DOHH2 (cell line): ENCODE results near the gene SLC2A9.

Experiments
- H3F3A ChIP-seq: fragments of 200-600 bp; sonication (generic), shearing (Covaris generic); 2 replicates; pipeline ENCODE4 v1.6.0; 2016; ENCODE audit warnings: antibody characterized with exemption, mild to moderate bottlenecking; ENCODE audit not compliant: control insufficient read depth, insufficient read depth
- H3K27ac ChIP-seq: fragments of 200-600 bp; sonication (generic); 2 replicates; pipeline ENCODE4 v1.5.1; 2014; ENCODE audit warnings: low read depth, mild to moderate bottlenecking, low read length, moderate library complexity
- H3K27me3 ChIP-seq: fragments of 200-600 bp; sonication (generic); 2 replicates; pipeline ENCODE4 v1.6.1; 2014; ENCODE audit warnings: mild to moderate bottlenecking, low read length, mixed read lengths; ENCODE audit not compliant: control insufficient read depth
- H3K36me3 ChIP-seq: fragments of 200-600 bp; sonication (generic); 2 replicates; pipeline ENCODE4 v1.6.1; 2014; ENCODE audit warnings: mild to moderate bottlenecking, low read length, moderate library complexity, mixed read lengths; ENCODE audit not compliant: control insufficient read depth
- H3K4me1 ChIP-seq: fragments of 200-600 bp; sonication (generic); 2 replicates; pipeline ENCODE4 v1.6.1; 2014; ENCODE audit warnings: mild to moderate bottlenecking, low read length, mixed read lengths; ENCODE audit not compliant: control insufficient read depth
- H3K4me2 ChIP-seq: fragments of 200-600 bp; sonication (generic); 2 replicates; pipeline ENCODE4 v1.6.0; 2014; ENCODE audit warnings: mild to moderate bottlenecking, low read length, moderate library complexity
- H3K4me3 ChIP-seq: fragments of 200-600 bp; sonication (generic); 2 replicates; pipeline ENCODE4 v1.5.1; 2014; ENCODE audit warnings: mild to moderate bottlenecking, low read length, mixed read lengths
- H3K79me2 ChIP-seq: fragments of 200-600 bp; sonication (generic); 2 replicates; pipeline ENCODE4 v1.6.1; 2014; ENCODE audit warnings: mild to moderate bottlenecking, low read length, mixed read lengths; ENCODE audit not compliant: control insufficient read depth
- H3K9me2 ChIP-seq: fragments of 200-600 bp; sonication (generic); replicated peaks from 2 replicates; pipeline ENCODE4 v1.6.1; 2014; ENCODE audit warnings: mild to moderate bottlenecking, low read length, mixed read lengths; ENCODE audit not compliant: control insufficient read depth
- H3K9me3 ChIP-seq: fragments of 200-600 bp; sonication (generic); 2 replicates; pipeline ENCODE4 v1.6.1; 2014; ENCODE audit warnings: antibody characterized with exemption, low read length, mixed read lengths; ENCODE audit not compliant: control insufficient read depth, insufficient read depth
- H4K20me1 ChIP-seq: fragments of 200-600 bp; sonication (generic); 2 replicates; pipeline ENCODE4 v1.6.0; 2014; ENCODE audit warnings: low read depth, mild to moderate bottlenecking, antibody characterized with exemption, low read length, moderate library complexity; ENCODE audit not compliant: control insufficient read depth, insufficient read depth
- EZH2phosphoT487 ChIP-seq: fragments of 200-600 bp; sonication (generic); IDR thresholded peaks from 2 replicates; pipeline ENCODE4 v1.6.1; 2017; ENCODE audit warnings: borderline replicate concordance, mild to moderate bottlenecking, antibody characterized with exemption, low read length, moderate library complexity, mixed read lengths
- TF ChIP-seq, protein P1 (sequence below): fragments of 200-600 bp; sonication (generic); IDR thresholded peaks from one replicate; pipeline ENCODE4 v1.5.1; 2014; ENCODE audit warnings: antibody characterized with exemption, mild to moderate bottlenecking, low read depth, low read length; ENCODE audit not compliant: poor library complexity, severe bottlenecking

SLC2A9 gene

DNA sequence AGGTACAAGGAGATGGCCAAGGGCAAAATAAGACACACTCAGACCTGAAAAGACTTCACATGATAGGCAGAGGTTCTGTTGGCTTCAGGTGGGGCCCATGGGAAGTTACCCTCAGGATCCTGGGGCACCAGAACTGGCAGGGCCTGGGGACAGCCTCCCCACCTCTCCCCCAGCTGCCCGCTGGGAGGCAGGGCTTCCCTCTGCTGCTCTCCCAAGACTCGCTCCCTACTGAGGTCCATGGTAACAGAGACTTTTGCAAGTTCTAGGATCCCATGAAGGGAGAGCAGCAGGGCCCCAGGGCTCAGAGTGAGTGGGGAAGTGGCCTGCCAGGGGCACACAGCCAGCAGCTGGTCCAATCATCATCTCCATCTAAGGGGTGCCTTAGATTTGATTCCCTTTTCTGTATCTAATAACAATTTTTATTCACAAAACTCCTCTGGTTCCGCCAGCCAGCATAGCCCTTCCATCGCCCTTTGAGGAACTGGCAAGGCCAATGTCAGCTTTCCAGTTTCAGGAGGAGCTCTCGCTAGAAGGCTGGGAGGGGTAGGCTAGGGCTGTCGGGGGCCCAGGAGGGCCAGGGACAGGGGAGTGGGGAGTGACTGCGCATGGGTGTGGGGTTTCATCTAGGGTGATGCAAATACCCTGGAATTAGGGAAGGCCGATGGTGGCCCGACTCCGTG lies 78.2 kb downstream of the SLC2A9 start:
- no peaks in the 10 kb centered on the region for H3K4me1 ChIP-seq
- no peak overlapping the region for H3K4me2 ChIP-seq
- H3K27me3 ChIP-seq: no peaks in the 10 kb centered on the region
- TF ChIP-seq, protein P1, sequence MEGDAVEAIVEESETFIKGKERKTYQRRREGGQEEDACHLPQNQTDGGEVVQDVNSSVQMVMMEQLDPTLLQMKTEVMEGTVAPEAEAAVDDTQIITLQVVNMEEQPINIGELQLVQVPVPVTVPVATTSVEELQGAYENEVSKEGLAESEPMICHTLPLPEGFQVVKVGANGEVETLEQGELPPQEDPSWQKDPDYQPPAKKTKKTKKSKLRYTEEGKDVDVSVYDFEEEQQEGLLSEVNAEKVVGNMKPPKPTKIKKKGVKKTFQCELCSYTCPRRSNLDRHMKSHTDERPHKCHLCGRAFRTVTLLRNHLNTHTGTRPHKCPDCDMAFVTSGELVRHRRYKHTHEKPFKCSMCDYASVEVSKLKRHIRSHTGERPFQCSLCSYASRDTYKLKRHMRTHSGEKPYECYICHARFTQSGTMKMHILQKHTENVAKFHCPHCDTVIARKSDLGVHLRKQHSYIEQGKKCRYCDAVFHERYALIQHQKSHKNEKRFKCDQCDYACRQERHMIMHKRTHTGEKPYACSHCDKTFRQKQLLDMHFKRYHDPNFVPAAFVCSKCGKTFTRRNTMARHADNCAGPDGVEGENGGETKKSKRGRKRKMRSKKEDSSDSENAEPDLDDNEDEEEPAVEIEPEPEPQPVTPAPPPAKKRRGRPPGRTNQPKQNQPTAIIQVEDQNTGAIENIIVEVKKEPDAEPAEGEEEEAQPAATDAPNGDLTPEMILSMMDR: no peak
- TF ChIP-seq EZH2phosphoT487: no peak
- no peaks in the 10 kb centered on the region for H3F3A ChIP-seq
- H3K27ac ChIP-seq: no peak overlapping the region
- no peaks in the 10 kb centered on the region for H4K20me1 ChIP-seq
- no peaks in the 10 kb centered on the region for H3K79me2 ChIP-seq
- no peak overlapping the region for H3K4me3 ChIP-seq
- H3K9me3 ChIP-seq: no peaks in the 10 kb centered on the region
- no peaks in the 10 kb centered on the region for H3K36me3 ChIP-seq
- H3K9me2 ChIP-seq: no peaks in the 10 kb centered on the region

DNA sequence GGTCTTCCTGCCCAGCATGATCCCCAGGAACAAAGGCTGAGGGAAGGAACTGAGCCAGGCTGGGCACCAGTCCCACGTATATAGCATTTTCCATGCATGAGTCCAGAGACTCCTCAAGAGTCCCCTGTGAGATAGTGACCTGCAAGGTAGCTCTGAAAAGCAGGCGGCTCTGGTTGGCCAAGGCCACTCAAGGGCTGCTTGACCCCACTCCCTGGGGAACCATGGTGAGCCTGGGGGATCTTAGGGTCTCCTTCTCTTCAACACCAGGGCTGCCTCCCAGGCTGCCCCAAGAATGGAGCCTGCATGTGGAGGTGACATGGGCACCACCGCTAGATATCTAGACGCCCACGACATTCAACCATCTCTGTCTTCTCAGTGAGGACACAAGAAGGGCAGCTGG lies 79.2 kb downstream of the SLC2A9 start:
- Histone ChIP-seq H4K20me1 (no peaks in the 10 kb centered on the region), H3K4me3 (no peak overlapping the region), H3K27me3 (no peaks in the 10 kb centered on the region), H3K4me1 (no peaks in the 10 kb centered on the region), H3K9me3 (no peaks in the 10 kb centered on the region), H3F3A (no peaks in the 10 kb centered on the region), H3K36me3 (no peaks in the 10 kb centered on the region), H3K79me2 (no peaks in the 10 kb centered on the region), H3K27ac (no peak overlapping the region), H3K4me2 (no peak overlapping the region), H3K9me2 (no peaks in the 10 kb centered on the region)
- TF ChIP-seq EZH2phosphoT487: no peak
- TF ChIP-seq, protein P1: no peak

DNA sequence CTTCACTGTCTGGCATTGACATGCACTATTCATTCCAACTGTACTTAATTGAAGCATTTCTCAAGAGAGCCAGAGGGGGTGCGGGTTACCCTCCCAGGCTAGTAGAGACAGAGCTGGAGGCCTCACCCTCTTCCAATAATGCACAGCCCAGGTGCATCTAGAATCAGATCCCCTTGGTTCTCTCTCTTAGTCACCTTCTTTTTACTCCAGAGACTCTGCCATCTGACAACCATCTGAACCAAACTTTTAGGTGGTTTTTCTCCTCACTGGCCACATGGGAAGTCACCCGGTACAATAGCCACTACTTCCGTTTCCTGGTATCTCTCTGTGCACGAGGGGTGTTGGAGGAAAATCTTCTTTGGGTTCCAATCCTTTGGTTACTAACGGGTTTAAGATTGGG lies 81.3 kb downstream of the SLC2A9 start:
- no peak for TF ChIP-seq EZH2phosphoT487
- TF ChIP-seq, protein P1: no peak
- Histone ChIP-seq H3K27me3 (no peaks in the 10 kb centered on the region), H4K20me1 (no peaks in the 10 kb centered on the region), H3K27ac (no peak overlapping the region), H3K79me2 (no peaks in the 10 kb centered on the region), H3K9me3 (no peaks in the 10 kb centered on the region), H3K4me3 (no peak overlapping the region), H3F3A (no peaks in the 10 kb centered on the region), H3K4me1 (no peaks in the 10 kb centered on the region), H3K4me2 (no peak overlapping the region), H3K9me2 (no peaks in the 10 kb centered on the region), H3K36me3 (no peaks in the 10 kb centered on the region)
